Right lobe of liver (tissue), 6 donors: ENCODE measurements around the gene PYGO1. TPM values are rescaled to one million over a fixed set of nuclear protein-coding genes. Genes with fewer than 3 reads are reported as not detected.

Source experiments
- ATAC-seq, 4 donors: fragments of 200-7000 bp; cut with Tn5 transposase; one replicate each; pipeline ENCODE4 v1.9.1; 2020; ENCODE audit warnings: mild to moderate bottlenecking in 4 of 4, moderate library complexity in 4 of 4
- DNase-seq, 3 donors: peaks; one replicate each; pipeline ENCODE4 v3.0.0-alpha.2; 2020
- H3K27ac ChIP-seq, 3 donors: fragments of 200-600 bp; one replicate each; pipeline ENCODE4 v1.8.0; 2022
- H3K27me3 ChIP-seq, 2 donors: fragments of 200-600 bp; one replicate each; pipeline ENCODE4 v1.8.0; 2022
- H3K36me3 ChIP-seq, 4 donors: fragments of 200-600 bp; sonication (generic) in 1 of 4; one replicate each; pipeline versions ENCODE4 v1.5.1 to v1.8.0; 2017 to 2022; ENCODE audit warnings: control low read depth in 1 of 4
- H3K4me1 ChIP-seq, 4 donors: fragments of 200-600 bp; sonication (generic) in 1 of 4; one replicate each; pipeline versions ENCODE4 v1.5.1 to v1.8.0; 2017 to 2022; ENCODE audit warnings: control low read depth in 1 of 4
- H3K4me3 ChIP-seq, 3 donors: fragments of 200-600 bp; one replicate each; pipeline ENCODE4 v1.8.0; 2022
- H3K9me3 ChIP-seq, 4 donors: fragments of 200-600 bp; sonication (generic) in 1 of 4; one replicate each; pipeline versions ENCODE4 v1.5.1 to v1.8.0; 2017 to 2022; ENCODE audit warnings: control low read depth in 1 of 4
- POLR2A ChIP-seq: fragments of 450-650 bp; IDR thresholded peaks from one replicate; pipeline ENCODE4 v1.6.1; 2017; ENCODE audit warnings: antibody characterized with exemption, mild to moderate bottlenecking
- WGBS: methylation state at CpG from one replicate; pipeline ENCODE4 v1.1.6; 2018; ENCODE audit warnings: low coverage, low lambda C conversion rate; ENCODE audit not compliant: insufficient coverage; ENCODE audit errors: missing lambda C conversion rate; 5-methylcytosine and 5-hydroxymethylcytosine counted together
- intact Hi-C, 2 donors: fragments of 100-400 bp; cut with DNase I; formaldehyde crosslinking; loops; one replicate each; pipeline versions ENCODE4 v1.11.2 to v1.14.1; 2022
- long read RNA-seq: library from polyadenylated mRNA; unstranded; transcript quantifications from one replicate; pipeline ENCODE4 v2.0.0, GENCODE V29; 2019
- total RNA-seq, 6 experiments: library from RNA; depleted of rRNA in 2 of 6; stranded (reverse); fragments of >200 nt in 2 of 6; fragmentation: NEBNext Ultra II Directional in 3 of 6; extraction: Animal tissue kit (Norgen Biotek cat#: 25700) in 3 of 6; gene quantifications; one replicate each; pipeline versions ENCODE4 v1.1.0 to v1.2.4, GENCODE V29; 2016 to 2023
- TF ChIP-seq, protein P1 (sequence below), 4 donors: fragments of 200-600 bp in 3 of 4; fragments of 450-650 bp in 1 of 4; IDR thresholded peaks; one replicate each; pipeline versions ENCODE4 v1.5.1 to v1.8.0; 2016 to 2022; ENCODE audit warnings: antibody characterized with exemption in 4 of 4, mild to moderate bottlenecking in 2 of 4
- donor health status: DM: no; HTN: yes; CAD: no.
- donor health status: DM: no; HTN: no; CAD: no.
- donor health status: DM: no; HTN: no; CAD: no.
- donor health status: DM: no; HTN: yes; CAD: no.
- donor health status: DM: no; HTN: yes; CAD: no.

The PYGO1 gene, protein sequence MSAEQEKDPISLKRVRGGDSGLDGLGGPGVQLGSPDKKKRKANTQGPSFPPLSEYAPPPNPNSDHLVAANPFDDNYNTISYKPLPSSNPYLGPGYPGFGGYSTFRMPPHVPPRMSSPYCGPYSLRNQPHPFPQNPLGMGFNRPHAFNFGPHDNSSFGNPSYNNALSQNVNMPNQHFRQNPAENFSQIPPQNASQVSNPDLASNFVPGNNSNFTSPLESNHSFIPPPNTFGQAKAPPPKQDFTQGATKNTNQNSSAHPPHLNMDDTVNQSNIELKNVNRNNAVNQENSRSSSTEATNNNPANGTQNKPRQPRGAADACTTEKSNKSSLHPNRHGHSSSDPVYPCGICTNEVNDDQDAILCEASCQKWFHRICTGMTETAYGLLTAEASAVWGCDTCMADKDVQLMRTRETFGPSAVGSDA
- under 1 TPM; 0.09 to 0.27 (median 0.19) TPM for total RNA-seq
- long read RNA-seq, result 0 reads

DNA sequence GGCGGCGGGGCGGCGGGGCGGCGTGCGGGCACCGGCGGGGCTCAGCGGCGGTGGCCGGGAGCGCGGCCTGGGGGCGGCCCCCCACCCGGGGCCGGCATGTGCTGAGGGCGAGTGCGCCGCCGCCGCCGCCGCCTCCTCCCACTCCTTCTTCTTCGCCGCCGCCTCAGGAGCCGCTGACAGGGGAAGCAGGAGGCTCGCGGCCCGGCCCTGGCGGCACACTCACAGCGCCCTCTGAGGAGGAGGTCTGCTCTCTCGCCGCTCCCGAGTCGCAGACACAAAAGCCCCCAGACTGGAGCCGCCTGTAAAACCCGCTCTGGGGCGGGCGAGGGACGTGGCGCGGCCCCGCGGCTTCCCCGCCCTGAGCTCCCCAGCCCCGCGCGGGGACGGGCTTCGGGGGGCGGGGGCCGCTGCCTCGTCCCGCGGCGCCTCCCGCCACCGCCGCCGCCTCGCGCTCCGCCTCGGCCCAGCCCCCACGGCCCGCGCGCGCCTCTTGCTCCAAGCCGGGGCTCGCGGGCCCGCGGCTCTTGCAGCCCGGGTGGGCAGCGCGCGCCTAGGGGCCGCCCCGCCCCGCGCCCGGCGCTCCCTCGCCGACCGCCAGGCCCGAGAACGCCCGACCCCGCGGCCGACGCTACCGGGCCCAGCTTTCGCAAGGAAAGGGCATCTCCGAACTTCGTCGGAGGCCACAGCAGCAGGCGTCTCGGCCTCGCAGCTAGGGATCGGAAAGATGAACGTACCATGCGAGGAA, at the start of gene PYGO1:
Gene PYGO1 (minus strand): TSS at position 276 of the 745 bp plus-strand sequence. CDS start 462 bp downstream, outside the sequence.
- Histone ChIP-seq H3K4me3 (peak within 1 kb of the TSS; percentile 33 to 53 (median 36)), H3K36me3 (no peaks in the 10 kb centered on the region), H3K4me1 (peaks cover 0 to 4% (median 0%) of the 10 kb centered on the region in 4 donors), H3K27me3 (no peaks in the 10 kb centered on the region), H3K27ac (no peak within 1 kb of the TSS), H3K9me3 (no peaks in the 10 kb centered on the region)
- DNase-seq, result peak in 1 of 3 donors; percentile 50
- TF ChIP-seq, protein P1, sequence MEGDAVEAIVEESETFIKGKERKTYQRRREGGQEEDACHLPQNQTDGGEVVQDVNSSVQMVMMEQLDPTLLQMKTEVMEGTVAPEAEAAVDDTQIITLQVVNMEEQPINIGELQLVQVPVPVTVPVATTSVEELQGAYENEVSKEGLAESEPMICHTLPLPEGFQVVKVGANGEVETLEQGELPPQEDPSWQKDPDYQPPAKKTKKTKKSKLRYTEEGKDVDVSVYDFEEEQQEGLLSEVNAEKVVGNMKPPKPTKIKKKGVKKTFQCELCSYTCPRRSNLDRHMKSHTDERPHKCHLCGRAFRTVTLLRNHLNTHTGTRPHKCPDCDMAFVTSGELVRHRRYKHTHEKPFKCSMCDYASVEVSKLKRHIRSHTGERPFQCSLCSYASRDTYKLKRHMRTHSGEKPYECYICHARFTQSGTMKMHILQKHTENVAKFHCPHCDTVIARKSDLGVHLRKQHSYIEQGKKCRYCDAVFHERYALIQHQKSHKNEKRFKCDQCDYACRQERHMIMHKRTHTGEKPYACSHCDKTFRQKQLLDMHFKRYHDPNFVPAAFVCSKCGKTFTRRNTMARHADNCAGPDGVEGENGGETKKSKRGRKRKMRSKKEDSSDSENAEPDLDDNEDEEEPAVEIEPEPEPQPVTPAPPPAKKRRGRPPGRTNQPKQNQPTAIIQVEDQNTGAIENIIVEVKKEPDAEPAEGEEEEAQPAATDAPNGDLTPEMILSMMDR (IDR thresholded peaks at IDR 0.05), result no peak
- TF ChIP-seq POLR2A, result no peak
- intact Hi-C loops, result no loop called here
- peak; percentile 47 to 69 (median 60) for ATAC-seq
- 3% methylated on average over 9 of the region's 107 CpGs for WGBS

DNA sequence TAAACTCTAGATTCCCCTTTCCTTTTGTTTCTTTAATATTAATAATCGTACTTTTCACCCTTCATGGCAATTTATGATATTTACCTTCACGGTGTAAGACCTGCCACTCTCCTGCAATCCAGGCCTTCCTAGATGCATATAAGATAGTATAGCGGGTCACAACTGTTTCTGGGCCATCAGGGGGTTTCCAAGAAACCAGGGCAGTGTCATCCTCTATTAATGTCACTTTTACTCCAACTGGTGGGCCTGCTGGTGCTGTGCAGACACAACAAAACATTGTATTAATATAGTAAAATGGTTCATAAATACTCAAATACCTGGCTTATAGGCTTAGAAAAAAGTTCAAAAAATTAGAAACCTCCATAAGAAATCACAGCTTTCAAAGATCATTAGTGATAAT, 48.9 kb upstream of the PYGO1 start:
- Histone ChIP-seq H3K36me3 (no peaks in the 10 kb centered on the region), H3K27ac (no peak overlapping the region), H3K4me1 (no peaks in the 10 kb centered on the region), H3K27me3 (no peaks in the 10 kb centered on the region), H3K4me3 (no peak overlapping the region), H3K9me3 (no peaks in the 10 kb centered on the region)
- ATAC-seq (no peak), DNase-seq (no peak)
- intact Hi-C loops, result no loop called here
- WGBS, result 85% methylated on average over 3 of the region's 3 CpGs
- TF ChIP-seq POLR2A, result no peak
- TF ChIP-seq, protein P1 (IDR thresholded peaks at IDR 0.05), result no peak

GRCh38 chr15:55633731-55634130, 45.6 kb upstream of the PYGO1 start:
- Histone ChIP-seq H3K4me1 (no peaks in the 10 kb centered on the region), H3K27ac (no peak overlapping the region), H3K36me3 (no peaks in the 10 kb centered on the region), H3K27me3 (no peaks in the 10 kb centered on the region), H3K4me3 (no peak overlapping the region), H3K9me3 (no peaks in the 10 kb centered on the region)
- 65% methylated on average over 1 of the region's 1 CpG for WGBS
- ATAC-seq, result no peak
- DNase-seq, result no peak
- intact Hi-C loops, result no loop called here
- TF ChIP-seq, protein P1 (IDR thresholded peaks at IDR 0.05), result no peak
- no peak for TF ChIP-seq POLR2A

- Histone ChIP-seq H3K36me3 (no peaks in the 10 kb centered on the region), H3K27me3 (no peaks in the 10 kb centered on the region), H3K4me3 (no peak overlapping the region), H3K9me3 (no peaks in the 10 kb centered on the region), H3K4me1 (no peaks in the 10 kb centered on the region), H3K27ac (no peak overlapping the region)
- TF ChIP-seq, protein P1 (IDR thresholded peaks at IDR 0.05), result no peak
- no peak for TF ChIP-seq POLR2A
- DNase-seq, result no peak
- 65% methylated on average over 2 of the region's 2 CpGs for WGBS
- intact Hi-C loops, result no loop called here
- ATAC-seq, result no peak
Measured at GRCh38 chr15:55632434-55632833, 44.3 kb upstream of the PYGO1 start.
